ENCODE data around the gene OR4M2.
"Not testable (repeated sequence)": the region's sequence is repeated elsewhere in the genome, so short reads cannot be mapped to it uniquely, and the experiment has no call there.

Gene OR4M2, protein sequence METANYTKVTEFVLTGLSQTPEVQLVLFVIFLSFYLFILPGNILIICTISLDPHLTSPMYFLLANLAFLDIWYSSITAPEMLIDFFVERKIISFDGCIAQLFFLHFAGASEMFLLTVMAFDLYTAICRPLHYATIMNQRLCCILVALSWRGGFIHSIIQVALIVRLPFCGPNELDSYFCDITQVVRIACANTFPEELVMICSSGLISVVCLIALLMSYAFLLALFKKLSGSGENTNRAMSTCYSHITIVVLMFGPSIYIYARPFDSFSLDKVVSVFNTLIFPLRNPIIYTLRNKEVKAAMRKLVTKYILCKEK

DNA sequence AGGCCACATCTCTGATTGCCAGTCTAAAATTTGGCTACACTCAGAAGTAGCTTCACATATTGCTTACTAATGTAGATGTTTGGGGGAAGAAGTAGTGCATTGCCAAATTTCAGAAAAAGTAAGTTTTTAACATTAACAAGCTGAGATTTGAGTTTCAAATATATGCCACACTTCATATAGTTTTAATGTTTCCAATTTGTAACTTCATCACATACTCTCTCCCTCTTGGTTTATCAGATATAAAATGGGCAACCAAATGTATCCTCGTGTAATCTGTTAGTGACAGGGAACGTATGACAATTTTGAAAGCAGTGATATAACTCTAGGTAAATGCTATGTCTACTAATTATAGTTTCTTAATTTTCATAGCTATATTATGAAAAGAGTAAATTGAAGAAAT, at the start of gene OR4M2:
TSS of gene OR4M2 (plus strand) at position 301 of the 400 bp plus-strand sequence. CDS start at position 399, 98 bp downstream.
- DNase-seq: not testable (repeated sequence)

DNA sequence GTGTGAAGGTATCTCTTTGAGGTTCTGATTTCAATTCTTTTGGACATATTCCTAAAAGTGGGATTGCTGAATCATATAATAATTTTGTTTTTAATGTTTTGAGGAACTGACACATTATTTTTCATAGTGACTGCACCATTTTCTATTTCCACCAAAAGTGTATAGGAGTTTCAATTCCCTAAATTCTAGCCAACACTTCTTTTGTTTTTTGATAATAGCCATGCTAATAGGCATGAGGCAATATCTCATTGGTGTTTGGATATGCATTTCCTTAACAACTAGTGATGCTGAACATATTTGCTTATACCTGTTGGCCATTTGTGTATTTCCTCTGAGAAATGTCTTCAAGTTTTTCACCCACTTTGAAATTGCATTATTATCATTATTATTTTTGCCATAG, 11.1 kb upstream of the OR4M2 start:
- not testable (repeated sequence) for DNase-seq

DNA sequence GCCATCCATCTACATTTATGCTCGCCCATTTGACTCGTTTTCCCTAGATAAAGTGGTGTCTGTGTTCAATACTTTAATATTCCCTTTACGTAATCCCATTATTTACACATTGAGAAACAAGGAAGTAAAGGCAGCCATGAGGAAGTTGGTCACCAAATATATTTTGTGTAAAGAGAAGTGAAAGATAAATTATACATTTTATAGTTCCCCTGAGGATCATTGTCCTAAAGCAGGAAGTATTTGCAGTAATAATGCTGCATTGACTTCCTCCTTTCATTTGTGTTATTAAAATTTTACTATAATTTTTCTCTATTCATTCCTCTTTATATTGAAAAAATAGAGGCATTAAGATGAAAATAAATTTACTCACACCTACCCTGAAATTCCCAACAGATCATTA, 1.1 kb downstream of the OR4M2 start:
- DNase-seq: not testable (repeated sequence)

DNA sequence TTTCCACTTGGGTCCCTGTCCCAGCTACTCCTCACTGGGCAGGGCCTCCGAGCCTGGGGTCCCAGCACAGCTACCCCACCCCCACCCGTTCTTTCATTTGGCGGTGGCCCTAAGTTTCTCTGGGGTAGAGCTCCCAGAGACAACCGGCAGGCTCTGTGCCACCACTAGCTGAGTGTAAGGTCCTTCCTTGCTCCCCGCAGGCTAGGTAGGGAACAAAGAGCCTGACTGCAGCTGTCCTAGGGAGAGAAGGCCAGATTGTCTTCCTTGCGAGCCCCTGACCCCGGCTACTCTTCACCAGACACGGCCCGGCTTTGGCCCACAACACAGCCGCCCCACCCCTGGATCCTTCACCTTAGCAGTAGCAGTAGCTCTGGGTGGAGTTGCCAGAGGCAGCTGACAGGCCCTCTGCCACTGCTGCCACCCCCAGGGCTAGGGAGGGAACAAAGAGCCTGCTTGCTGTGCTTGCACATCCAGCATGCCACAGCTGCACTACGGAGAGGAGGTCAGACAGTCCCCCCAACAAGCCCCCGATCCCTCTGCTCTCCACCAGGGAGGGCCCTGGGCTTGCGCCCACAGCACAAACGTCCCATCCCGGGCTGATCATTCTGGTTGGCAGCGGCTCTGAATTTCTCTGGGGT, 18.4 kb downstream of the OR4M2 start:
- DNase-seq: not testable (repeated sequence)

DNA sequence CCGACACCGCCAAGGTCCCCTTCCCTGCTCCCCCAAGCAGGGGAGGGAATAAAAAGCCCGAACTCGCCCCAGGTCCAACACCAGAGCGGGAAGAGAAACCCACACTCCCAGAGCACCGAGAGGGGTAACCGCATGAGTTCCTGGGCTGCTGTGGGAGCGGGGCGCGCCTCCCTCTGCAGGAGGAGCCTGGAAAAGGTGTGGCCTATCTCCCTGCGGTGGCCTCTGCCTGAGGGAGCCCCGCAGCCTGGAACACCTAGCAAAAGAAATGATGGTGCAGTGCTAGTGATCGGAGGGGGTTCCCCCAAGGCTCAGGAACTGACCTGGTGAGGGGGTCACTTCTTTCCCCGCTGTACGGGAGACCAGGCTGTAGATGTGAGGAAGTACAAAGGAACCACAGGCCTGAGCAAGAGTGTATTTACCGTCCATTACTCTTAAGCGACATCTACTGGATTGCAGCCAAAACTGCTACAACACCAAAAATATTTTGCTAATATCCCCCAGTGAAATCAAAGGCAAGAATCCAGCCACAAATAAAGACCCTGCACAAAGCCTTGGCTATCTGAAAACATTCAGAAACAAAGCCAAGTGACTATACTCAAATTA, 19.1 kb downstream of the OR4M2 start:
- not testable (repeated sequence) for DNase-seq

DNA sequence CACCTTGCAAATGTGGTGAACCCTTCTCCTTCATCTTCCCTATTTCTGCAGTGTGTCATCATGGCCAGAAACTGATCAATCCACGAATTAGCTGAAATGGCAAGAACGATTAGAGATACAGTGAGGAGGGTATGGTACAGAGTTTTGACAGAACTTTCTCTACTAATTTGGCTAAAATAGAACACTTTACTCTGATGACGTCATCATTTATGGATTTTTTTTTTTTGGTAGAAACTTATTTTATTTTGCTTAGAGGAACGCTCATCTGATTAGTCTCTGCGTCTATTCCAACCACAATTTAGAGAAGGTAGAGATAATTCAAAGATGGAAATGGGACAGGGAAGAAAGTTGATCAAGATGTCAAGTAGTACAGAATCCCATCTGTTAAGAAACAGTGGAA, 41.7 kb downstream of the OR4M2 start:
- not testable (repeated sequence) for DNase-seq
